H1 (cell line): ENCODE results near the gene NFKBIZ. TPM values are rescaled to one million over a fixed set of nuclear protein-coding genes. Genes with fewer than 3 reads are reported as not detected.

Experiments used
- CBX5 ChIP-seq: fragments of 300-800, 300-1000 bp; sonication (generic); IDR thresholded peaks from 2 replicates; pipeline ENCODE4 v1.7.1; 2016; ENCODE audit warnings: antibody characterized with exemption, low read length, low read depth
- HDAC2 ChIP-seq, 2 experiments: fragments of 300-600 bp in 1 of 2; sonication (generic) in 1 of 2; IDR thresholded peaks; 2 replicates each; pipeline ENCODE4 v1.6.1; 2011 to 2012; ENCODE audit warnings: low read depth in 2 of 2, low read length in 2 of 2, mild to moderate bottlenecking in 2 of 2, moderate library complexity in 2 of 2, borderline replicate concordance in 1 of 2, inconsistent platforms in 1 of 2
- POLR2A ChIP-seq, 2 experiments: IDR thresholded peaks; 1 replicate in 1 of 2; 2 replicates in 1 of 2; pipeline ENCODE4 v1.6.1; 2011; ENCODE audit warnings: low read depth in 2 of 2, low read length in 2 of 2, mild to moderate bottlenecking in 2 of 2; ENCODE audit errors: control extremely low read depth in 1 of 2
- SP4 ChIP-seq: IDR thresholded peaks from 2 replicates; pipeline ENCODE4 v1.6.1; 2012; ENCODE audit warnings: low read length, inconsistent platforms
- TBP ChIP-seq: IDR thresholded peaks from 2 replicates; pipeline ENCODE4 v1.6.1; 2011; ENCODE audit warnings: low read depth, low read length, improper control_type of control experiment
- polyA plus RNA-seq, 7 experiments: library from polyadenylated mRNA; depleted of rRNA in 3 of 7; stranded (reverse) in 5 of 7; unstranded in 2 of 7; fragments of >200 nt in 5 of 7; fragments of 200-250 nt in 2 of 7; gene quantifications; 1 replicate in 5 of 7; 2 replicates in 1 of 7; 4 replicates in 1 of 7; pipeline versions ENCODE4 v1.2.1 to v1.2.3, GENCODE V29; 2011 to 2013; ENCODE audit warnings: missing spikeins in 2 of 7, mixed read lengths in 2 of 7
- total RNA-seq: library from RNA; stranded (reverse); fragmentation: NEBNext Ultra II Directional; extraction: Animal tissue kit (Norgen Biotek cat#: 25700); gene quantifications from 2 replicates; pipeline ENCODE4 v1.2.1, GENCODE V29; 2021

Gene NFKBIZ
- total and polyA plus RNA-seq, 2 of the 8 experiments (the other 6 are each of a cell fraction or from before 2014, with no cell fraction given) = 7.2 to 24.5 TPM

DNA sequence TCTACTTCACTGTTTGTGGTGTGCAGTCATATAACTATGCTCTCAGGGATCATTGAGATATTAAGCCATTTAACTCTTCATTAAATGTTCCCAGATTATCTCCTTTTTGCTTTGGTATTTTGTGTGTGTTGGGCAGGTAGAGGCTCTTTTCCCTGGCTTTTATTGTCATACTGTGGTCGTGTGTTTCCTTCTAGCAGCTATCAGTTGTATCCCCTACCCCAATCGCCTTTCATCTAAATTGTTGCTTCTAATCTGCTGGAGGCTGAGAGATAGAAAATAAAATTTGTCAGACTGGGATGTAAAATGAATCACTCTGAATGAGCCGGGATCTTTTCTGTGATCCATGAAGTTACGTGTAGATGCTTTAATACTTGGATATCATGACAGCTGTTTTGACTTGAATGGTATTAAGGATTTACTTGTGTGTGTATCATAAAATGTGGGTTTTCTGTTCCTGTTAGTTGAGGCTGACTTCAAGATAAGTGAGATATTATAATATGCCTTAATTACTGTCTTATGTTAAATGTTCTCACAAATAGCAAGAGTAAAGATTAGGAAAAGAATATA lies 9.2 kb downstream of the NFKBIZ start (continued):
- no peak for TF ChIP-seq HDAC2 (IDR thresholded peaks at IDR 0.05; ENCODE audit: borderline replicate concordance in 1 of 2, low read depth in 2 of 2, low read length in 2 of 2)
- no peak for TF ChIP-seq CBX5
- no peak for TF ChIP-seq TBP
- no peak for TF ChIP-seq SP4
- TF ChIP-seq POLR2A (IDR thresholded peaks at IDR 0.05; ENCODE audit: control extremely low read depth in 1 of 2, low read depth in 2 of 2, low read length in 2 of 2) = no peak
